CD4-positive, alpha-beta memory T cell (primary cell): Measurements from ENCODE around the gene COL28A1. TPM values are rescaled to one million over a fixed set of nuclear protein-coding genes. Genes with fewer than 3 reads are reported as not detected.

ENCODE experiments used
- CTCF ChIA-PET: fragments of 350-600 bp; sonication (Branson Sonifier 250); formaldehyde crosslinking; loops from one replicate; lab custom pipeline; 2021; ENCODE audit warnings: inconsistent platforms; ENCODE audit not compliant: partially characterized antibody; lab: Charles Lee
- POLR2A ChIA-PET: fragments of 350-600 bp; sonication (Branson Sonifier 250); formaldehyde crosslinking; loops from one replicate; lab custom pipeline; 2021; ENCODE audit not compliant: partially characterized antibody; lab: Charles Lee
- DNase-seq, 5 donors: peaks; one replicate each; pipeline versions ENCODE4 v3.0.0 to v3.0.0-alpha.2; 2020 to 2022; ENCODE audit warnings: mixed read lengths in 1 of 5
- H3K27ac ChIP-seq: one replicate; pipeline ENCODE4 v1.7.0; 2013; ENCODE audit warnings: low read depth, low read length
- H3K27me3 ChIP-seq: 2 replicates; pipeline ENCODE4 v1.7.0; 2013; ENCODE audit warnings: mild to moderate bottlenecking, low read length, moderate library complexity; ENCODE audit not compliant: insufficient read depth
- H3K36me3 ChIP-seq: 2 replicates; pipeline ENCODE4 v1.7.0; 2013; ENCODE audit warnings: mild to moderate bottlenecking, low read length, moderate library complexity; ENCODE audit not compliant: insufficient read depth
- H3K4me1 ChIP-seq: 2 replicates; pipeline ENCODE4 v1.7.0; 2013; ENCODE audit warnings: mild to moderate bottlenecking, low read length, moderate library complexity; ENCODE audit not compliant: insufficient read depth
- H3K4me3 ChIP-seq, 2 donors: one replicate each; pipeline ENCODE4 v1.7.0; 2013; ENCODE audit warnings: low read length in 2 of 2, mild to moderate bottlenecking in 1 of 2
- H3K9me3 ChIP-seq, 2 donors: one replicate each; pipeline ENCODE4 v1.7.0; 2013; ENCODE audit warnings: low read length in 2 of 2, control low read depth in 1 of 2; ENCODE audit not compliant: control insufficient read depth in 1 of 2
- H3K27ac Mint-ChIP-seq, 7 donors: one replicate each; pipeline ENCODE4 v1.8.0; 2020 to 2021; ENCODE audit warnings: mixed read lengths in 7 of 7, mild to moderate bottlenecking in 6 of 7, inconsistent platforms in 3 of 7, moderate library complexity in 3 of 7
- H3K27me3 Mint-ChIP-seq, 2 donors: one replicate each; pipeline ENCODE4 v1.8.0; 2020 to 2021; ENCODE audit warnings: mixed read lengths in 2 of 2
- H3K36me3 Mint-ChIP-seq, 2 donors: one replicate each; pipeline ENCODE4 v1.8.0; 2020 to 2021; ENCODE audit warnings: mixed read lengths in 2 of 2, inconsistent platforms in 1 of 2, mild to moderate bottlenecking in 1 of 2
- H3K4me1 Mint-ChIP-seq, 4 donors: one replicate each; pipeline ENCODE4 v1.8.0; 2020 to 2021; ENCODE audit warnings: mixed read lengths in 4 of 4, mild to moderate bottlenecking in 1 of 4
- H3K4me3 Mint-ChIP-seq, 8 donors: one replicate each; pipeline ENCODE4 v1.8.0; 2020 to 2021; ENCODE audit warnings: mixed read lengths in 8 of 8, mild to moderate bottlenecking in 7 of 8, moderate library complexity in 6 of 8, inconsistent platforms in 3 of 8
- H3K9me3 Mint-ChIP-seq, 8 donors: one replicate each; pipeline ENCODE4 v1.8.0; 2020 to 2021; ENCODE audit warnings: mixed read lengths in 8 of 8, mild to moderate bottlenecking in 5 of 8, inconsistent platforms in 3 of 8, moderate library complexity in 1 of 8
- intact Hi-C: fragments of 100-400 bp; cut with micrococcal nuclease; formaldehyde crosslinking; loops from one replicate; pipeline ENCODE4 v1.15.1; 2023
- polyA plus RNA-seq, 2 donors: library from polyadenylated mRNA; unstranded; fragments of 300-500 nt; fragmentation: Illumina TruSeq; gene quantifications; one replicate each; pipeline ENCODE4 v1.2.3, GENCODE V29; 2021
- total RNA-seq, 2 experiments: library from RNA; stranded (reverse); gene quantifications; one replicate each; pipeline ENCODE4 v1.2.3, GENCODE V29; 2021

COL28A1 gene
- total and polyA plus RNA-seq, 4 experiments from 2014 or later: 0.15 to 0.19 TPM; not detected in 2

GRCh38 chr7:7576344-7576743 lies 40.7 kb upstream of the COL28A1 start:
- POLR2A ChIA-PET: interaction anchor here (1.6 kb wide), 1 partner anchor 9 kb away, joined by 4 read pairs; the partner anchor contains the start of gene MIOS

GRCh38 chr7:7573701-7574100 lies 38.0 kb upstream of the COL28A1 start:
- Mint-ChIP-seq H3K27me3 (no peaks in the 10 kb centered on the region), H3K4me3 (no peak overlapping the region), H3K27ac (no peak overlapping the region), H3K9me3 (no peaks in the 10 kb centered on the region), H3K4me1 (peaks cover 18 to 30% (median 21%) of the 10 kb centered on the region in 4 donors), H3K36me3 (peaks cover 10 to 17% of the 10 kb centered on the region in 2 donors)
- no peaks in the 10 kb centered on the region for H3K36me3 ChIP-seq
- no peak overlapping the region for H3K4me3 ChIP-seq
- H3K27me3 ChIP-seq: no peaks in the 10 kb centered on the region
- intact Hi-C loops: no loop called here
- ChIA-PET CTCF (no interaction called here), POLR2A (no interaction called here)
- DNase-seq: no peak
- peaks cover 18% of the 10 kb centered on the region for H3K4me1 ChIP-seq
- no peaks in the 10 kb centered on the region for H3K9me3 ChIP-seq
- no peak overlapping the region for H3K27ac ChIP-seq

More at GRCh38 chr7:7576344-7576743, 40.7 kb upstream of the COL28A1 start:
- Mint-ChIP-seq H3K36me3 (peaks cover 16 to 20% of the 10 kb centered on the region in 2 donors), H3K27ac (no peak overlapping the region), H3K27me3 (no peaks in the 10 kb centered on the region), H3K4me1 (peaks cover 0 to 12% (median 4%) of the 10 kb centered on the region in 4 donors), H3K4me3 (no peak overlapping the region), H3K9me3 (no peaks in the 10 kb centered on the region)
- DNase-seq: no peak
- H3K27ac ChIP-seq: no peak overlapping the region
- CTCF ChIA-PET: no interaction called here
- no peaks in the 10 kb centered on the region for H3K9me3 ChIP-seq
- H3K4me3 ChIP-seq: no peak overlapping the region
- H3K27me3 ChIP-seq: no peaks in the 10 kb centered on the region
- no peaks in the 10 kb centered on the region for H3K36me3 ChIP-seq
- no peaks in the 10 kb centered on the region for H3K4me1 ChIP-seq
- intact Hi-C loops: no loop called here

- H3K36me3 Mint-ChIP-seq: peaks cover 8 to 14% of the 10 kb centered on the region in 2 donors
- H3K27ac Mint-ChIP-seq: peak overlapping the region in 5 of 7 donors; percentile 7 to 90 (median 27)
- CTCF ChIA-PET: no interaction called here
- H3K4me3 ChIP-seq: no peak overlapping the region
- peak overlapping the region in 1 of 8 donors; percentile 22 for H3K4me3 Mint-ChIP-seq
- H3K9me3 ChIP-seq: no peaks in the 10 kb centered on the region
- H3K4me1 Mint-ChIP-seq: peaks cover 31 to 44% (median 36%) of the 10 kb centered on the region in 4 donors
- intact Hi-C loops: no loop called here
- no peaks in the 10 kb centered on the region for H3K9me3 Mint-ChIP-seq
- H3K27me3 ChIP-seq: no peaks in the 10 kb centered on the region
- POLR2A ChIA-PET: no interaction called here
- H3K4me1 ChIP-seq: peaks cover 41% of the 10 kb centered on the region
- no peak overlapping the region for H3K27ac ChIP-seq
- DNase-seq: no peak
- no peaks in the 10 kb centered on the region for H3K36me3 ChIP-seq
- no peaks in the 10 kb centered on the region for H3K27me3 Mint-ChIP-seq
Measured at GRCh38 chr7:7570584-7570983, 34.9 kb upstream of the COL28A1 start.

- H3K27me3 ChIP-seq: no peaks in the 10 kb centered on the region
- H3K36me3 Mint-ChIP-seq: peaks cover 5 to 14% of the 10 kb centered on the region in 2 donors
- H3K4me1 ChIP-seq: peaks cover 45% of the 10 kb centered on the region
- DNase-seq: no peak
- no peaks in the 10 kb centered on the region for H3K27me3 Mint-ChIP-seq
- peaks cover 31 to 44% (median 36%) of the 10 kb centered on the region in 4 donors for H3K4me1 Mint-ChIP-seq
- H3K9me3 Mint-ChIP-seq: no peaks in the 10 kb centered on the region
- peak overlapping the region; percentile 72 to 96 (median 90) for H3K27ac Mint-ChIP-seq
- intact Hi-C loops: loop anchor here (5.0 kb wide), 1 partner anchor 398 kb away; the partner anchor contains the start of gene GLCCI1
- no peaks in the 10 kb centered on the region for H3K36me3 ChIP-seq
- H3K27ac ChIP-seq: peak overlapping the region; percentile 84
- ChIA-PET POLR2A (interaction anchor here (2.4 kb wide), 1 partner anchor 387 kb away, joined by 10 read pairs; the partner anchor contains the start of gene C1GALT1), CTCF (no interaction called here)
- H3K9me3 ChIP-seq: no peaks in the 10 kb centered on the region
- peak overlapping the region in 1 of 2 donors; percentile 23 for H3K4me3 ChIP-seq
- H3K4me3 Mint-ChIP-seq: peak overlapping the region in 6 of 8 donors; percentile 74 to 90 (median 84)
Measured at GRCh38 chr7:7569615-7570014, 33.9 kb upstream of the COL28A1 start.

- Histone ChIP-seq H3K9me3 (no peaks in the 10 kb centered on the region), H3K4me1 (peaks cover 47% of the 10 kb centered on the region), H3K4me3 (peak overlapping the region in 1 of 2 donors; percentile 23), H3K27ac (peak overlapping the region; percentile 84), H3K27me3 (no peaks in the 10 kb centered on the region), H3K36me3 (no peaks in the 10 kb centered on the region)
- Mint-ChIP-seq H3K36me3 (peaks cover 2 to 14% of the 10 kb centered on the region in 2 donors), H3K27me3 (no peaks in the 10 kb centered on the region), H3K4me3 (peak overlapping the region; percentile 49 to 90 (median 79)), H3K27ac (peak overlapping the region; percentile 72 to 96 (median 90)), H3K4me1 (peaks cover 31 to 44% (median 36%) of the 10 kb centered on the region in 4 donors), H3K9me3 (no peaks in the 10 kb centered on the region)
- CTCF ChIA-PET: no interaction called here
- POLR2A ChIA-PET: interaction anchor here (2.3 to 2.4 kb wide), 2 partner anchors 72 to 386 kb away, joined by 10 to 18 read pairs; partner anchors contain the start of genes C1GALT1 and UMAD1
- intact Hi-C loops: loop anchor here (5.0 kb wide), 1 partner anchor 398 kb away; the partner anchor contains the start of gene GLCCI1
- peak in 4 of 5 donors; percentile 14 to 43 (median 30) for DNase-seq
Measured at GRCh38 chr7:7569081-7569527, 33.4 kb upstream of the COL28A1 start.

- Histone ChIP-seq H3K4me1 (peaks cover 47% of the 10 kb centered on the region), H3K27ac (peak overlapping the region; percentile 84), H3K4me3 (peak overlapping the region in 1 of 2 donors; percentile 23), H3K36me3 (no peaks in the 10 kb centered on the region), H3K27me3 (no peaks in the 10 kb centered on the region), H3K9me3 (no peaks in the 10 kb centered on the region)
- peak overlapping the region; percentile 49 to 90 (median 82) for H3K4me3 Mint-ChIP-seq
- CTCF ChIA-PET: interaction anchor here (0.8 kb wide), 1 partner anchor 191 kb away, joined by 3 read pairs; no protein-coding TSS in a partner anchor
- H3K36me3 Mint-ChIP-seq: peaks cover 0 to 12% of the 10 kb centered on the region in 2 donors
- no peaks in the 10 kb centered on the region for H3K27me3 Mint-ChIP-seq
- H3K9me3 Mint-ChIP-seq: no peaks in the 10 kb centered on the region
- intact Hi-C loops: loop anchor here (5.0 kb wide), 1 partner anchor 399 kb away; the partner anchor contains the start of gene GLCCI1
- H3K27ac Mint-ChIP-seq: peak overlapping the region; percentile 72 to 96 (median 90)
- H3K4me1 Mint-ChIP-seq: peaks cover 31 to 44% (median 35%) of the 10 kb centered on the region in 4 donors
- no peak for DNase-seq
- POLR2A ChIA-PET: interaction anchor here (0.7 to 2.4 kb wide), 3 partner anchors 11 to 386 kb away, joined by 3 to 18 read pairs (median 10); partner anchors contain the start of genes C1GALT1 and UMAD1
Measured at GRCh38 chr7:7568553-7568952, 32.9 kb upstream of the COL28A1 start.
